Erythroblast (primary cell): Measurements from ENCODE around the gene SCLT1.

Experiments used
- DNase-seq, 2 experiments: peaks; one replicate each; lab custom pipeline; 2025; lab: John Stamatoyannopoulos, UW
- GATA1 ChIP-seq: IDR thresholded peaks from 2 replicates; pipeline ENCODE4 v1.6.1; 2011; ENCODE audit warnings: low read depth, mild to moderate bottlenecking, control low read depth, low read length, moderate library complexity
- POLR2A ChIP-seq: IDR thresholded peaks from 2 replicates; pipeline ENCODE4 v1.6.1; 2011; ENCODE audit warnings: mild to moderate bottlenecking, low read length

Gene SCLT1

DNA sequence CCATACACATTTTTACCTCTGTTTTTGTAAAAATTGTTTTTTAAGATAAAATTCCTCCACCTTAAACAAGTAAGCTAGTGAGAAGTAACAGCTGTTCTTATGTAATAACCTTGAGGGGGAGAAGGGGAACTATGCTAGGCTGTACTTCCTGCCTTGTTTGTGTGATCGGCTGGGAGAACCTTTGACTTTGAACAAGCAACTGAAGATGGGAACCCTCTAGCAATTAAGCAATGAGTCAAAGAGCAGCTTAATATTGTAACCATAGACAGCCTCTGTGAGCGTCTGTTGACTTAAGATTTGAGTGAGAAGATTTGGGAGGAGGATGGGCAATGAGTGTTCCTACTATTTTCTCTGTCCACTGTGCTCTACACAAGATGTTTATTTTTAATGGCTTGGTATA, 135.1 kb downstream of the SCLT1 start:
- DNase-seq, result no peak
- TF ChIP-seq GATA1 (no peak), POLR2A (no peak)

DNA sequence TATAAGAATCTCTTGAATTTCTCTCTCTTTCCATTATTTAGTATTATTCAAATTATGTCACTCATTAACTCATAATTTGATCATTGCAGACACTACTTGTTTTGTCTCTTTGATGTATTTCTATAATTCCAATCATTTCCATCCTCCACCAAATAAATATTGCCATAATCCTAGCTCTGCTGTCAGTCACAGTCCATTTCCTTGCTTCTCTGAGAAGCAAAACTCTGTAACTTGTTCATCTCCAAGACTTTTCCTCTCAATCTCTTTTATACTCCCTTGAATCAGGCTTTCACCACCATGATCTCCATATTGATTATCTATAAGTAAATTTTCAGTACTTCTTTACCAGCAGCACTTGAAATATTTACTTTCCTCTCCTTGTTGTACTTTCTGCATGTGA, 135.9 kb downstream of the SCLT1 start:
- DNase-seq, result no peak
- no peak for TF ChIP-seq GATA1
- no peak for TF ChIP-seq POLR2A

DNA sequence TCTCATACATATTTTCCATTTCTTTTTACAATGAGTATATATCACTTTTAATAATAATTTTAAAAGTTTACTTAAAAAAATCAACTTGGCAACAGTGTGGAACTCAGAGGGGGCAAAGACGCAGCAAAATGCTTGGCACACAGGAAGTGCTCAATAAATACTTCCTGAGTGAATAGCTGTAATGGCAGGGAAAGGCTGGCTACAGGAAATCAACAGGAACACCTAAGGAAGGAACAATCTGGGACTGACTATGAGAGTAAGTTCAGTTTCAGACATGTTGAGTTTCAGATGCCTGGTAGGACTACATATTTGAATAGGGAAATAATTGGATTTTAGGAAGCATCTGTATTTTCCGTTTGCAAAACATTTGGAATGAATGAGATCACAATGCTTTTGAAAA, 137.6 kb downstream of the SCLT1 start:
- TF ChIP-seq GATA1 (no peak), POLR2A (no peak)
- no peak for DNase-seq

DNA sequence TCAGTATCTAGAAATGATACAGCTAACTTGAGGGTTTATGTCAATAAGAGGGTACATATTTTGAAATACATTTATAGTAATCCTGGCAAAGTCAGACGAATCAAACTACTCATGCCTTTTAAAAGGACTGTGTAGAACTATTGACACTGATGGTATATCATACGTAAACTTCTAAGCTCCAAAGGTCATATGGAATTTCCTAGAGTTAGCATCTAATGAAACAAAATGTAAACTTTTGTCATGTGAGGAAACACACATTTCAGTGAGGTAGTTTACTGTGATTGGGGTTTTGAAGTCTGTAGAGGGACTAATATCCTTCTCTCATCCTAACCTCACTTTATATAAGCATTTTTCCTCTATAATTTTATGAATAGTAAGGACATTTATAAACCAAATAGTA, 138.4 kb downstream of the SCLT1 start:
- DNase-seq, result no peak
- TF ChIP-seq GATA1, result no peak
- no peak for TF ChIP-seq POLR2A

DNA sequence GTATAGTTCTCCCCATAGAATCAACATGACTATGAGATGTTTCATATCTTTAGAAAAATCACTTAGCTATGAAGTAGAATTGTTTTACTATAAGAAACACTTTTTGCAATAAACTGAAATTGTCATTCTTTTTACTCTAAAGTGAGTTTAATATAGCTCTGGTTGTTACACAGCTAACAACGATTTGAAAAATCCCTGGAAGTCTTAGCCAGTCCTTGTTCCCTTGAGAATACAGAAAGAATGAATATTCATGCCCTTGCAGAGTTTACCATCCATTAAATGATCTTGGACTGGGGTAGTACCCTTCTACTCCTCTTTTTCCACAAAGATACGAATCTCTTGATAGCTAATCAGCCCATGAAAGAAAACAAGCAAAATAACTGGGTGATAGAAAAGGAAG, 142.0 kb downstream of the SCLT1 start:
- TF ChIP-seq GATA1 (no peak), POLR2A (no peak)
- DNase-seq, result no peak

DNA sequence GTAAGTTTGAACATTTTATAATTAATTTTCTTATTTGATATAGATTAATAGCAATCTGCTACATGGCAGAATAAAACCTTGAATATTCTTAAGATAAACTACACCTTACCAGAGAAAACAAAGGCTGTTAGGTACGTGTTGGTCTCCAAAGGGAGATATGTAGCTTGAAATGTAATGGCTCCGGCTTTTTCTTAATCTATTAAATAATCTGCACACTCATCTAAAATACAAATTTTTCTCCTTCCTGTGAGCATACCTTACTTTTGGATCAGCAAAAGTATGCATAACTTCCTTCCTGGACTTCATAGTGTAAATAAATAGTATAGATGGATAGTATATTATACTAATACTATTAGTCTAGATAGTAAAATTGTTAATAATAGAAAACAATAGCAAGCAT, 142.5 kb downstream of the SCLT1 start:
- TF ChIP-seq POLR2A (no peak), GATA1 (no peak)

DNA sequence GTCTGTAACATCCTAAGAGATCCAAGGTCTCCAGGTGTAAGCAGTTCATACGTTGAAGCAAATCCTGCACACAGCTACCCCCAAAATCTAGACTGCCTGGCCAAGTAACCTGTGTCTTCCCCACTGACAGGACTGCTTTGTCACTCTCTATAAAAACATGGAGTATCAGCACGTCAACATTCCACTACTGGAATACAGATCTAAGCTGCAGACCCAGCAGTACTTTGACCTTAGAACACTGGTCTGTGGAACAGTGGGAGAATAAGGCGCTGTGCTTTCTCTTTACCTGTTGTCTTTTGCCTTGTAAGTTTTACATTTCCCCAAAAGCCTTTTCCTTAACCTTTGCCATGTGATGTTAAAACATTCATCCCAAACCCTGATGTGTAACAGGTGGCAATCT, 146.4 kb downstream of the SCLT1 start:
- no peak for DNase-seq

More for the DNA sequence above, 142.5 kb downstream of the SCLT1 start:
- DNase-seq, result no peak

DNA sequence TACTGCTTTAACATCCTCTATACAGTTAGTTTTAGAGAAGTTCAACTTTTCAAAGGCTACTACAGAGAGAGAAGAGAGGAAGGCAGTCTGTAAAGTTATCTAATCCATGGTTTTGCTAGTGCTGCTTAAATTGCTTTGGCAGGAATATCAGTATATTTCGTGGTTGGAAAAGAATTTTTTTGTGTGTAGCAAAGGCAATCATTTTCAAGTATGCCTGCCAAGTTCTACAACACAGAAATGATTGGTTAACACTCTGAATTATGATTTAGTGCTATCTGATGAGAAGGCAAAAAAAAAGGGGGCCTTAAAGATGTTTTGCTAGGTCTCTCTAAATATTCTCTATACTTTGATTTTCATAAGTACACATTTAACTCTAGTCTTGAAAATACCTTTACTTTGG, 150.7 kb downstream of the SCLT1 start:
- TF ChIP-seq POLR2A (peak; percentile 9), GATA1 (no peak)
- DNase-seq, result no peak

More for the DNA sequence above, 146.4 kb downstream of the SCLT1 start:
- TF ChIP-seq GATA1, result no peak
- TF ChIP-seq POLR2A, result no peak

DNA sequence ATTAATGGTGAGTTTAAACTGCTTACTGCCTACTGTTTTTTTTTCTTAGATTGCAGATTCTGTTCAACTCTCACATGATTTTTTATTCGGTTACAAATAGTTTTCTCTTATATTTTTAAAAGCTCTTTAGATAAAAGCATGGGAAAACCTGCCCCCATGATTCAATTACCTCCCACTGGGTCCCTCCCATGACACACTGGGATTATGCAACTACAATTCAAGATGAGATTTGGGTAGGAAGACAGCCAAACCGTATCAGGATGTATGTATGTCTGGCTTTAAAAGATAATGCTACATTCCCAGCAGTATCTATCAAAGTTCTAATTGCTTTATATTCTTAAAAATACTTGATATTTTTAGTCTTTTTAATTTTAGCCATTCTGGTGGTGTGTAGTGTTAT, 152.4 kb downstream of the SCLT1 start:
- no peak for TF ChIP-seq POLR2A
- TF ChIP-seq GATA1, result no peak
- peak in 1 of 2 experiments; percentile 18 for DNase-seq

DNA sequence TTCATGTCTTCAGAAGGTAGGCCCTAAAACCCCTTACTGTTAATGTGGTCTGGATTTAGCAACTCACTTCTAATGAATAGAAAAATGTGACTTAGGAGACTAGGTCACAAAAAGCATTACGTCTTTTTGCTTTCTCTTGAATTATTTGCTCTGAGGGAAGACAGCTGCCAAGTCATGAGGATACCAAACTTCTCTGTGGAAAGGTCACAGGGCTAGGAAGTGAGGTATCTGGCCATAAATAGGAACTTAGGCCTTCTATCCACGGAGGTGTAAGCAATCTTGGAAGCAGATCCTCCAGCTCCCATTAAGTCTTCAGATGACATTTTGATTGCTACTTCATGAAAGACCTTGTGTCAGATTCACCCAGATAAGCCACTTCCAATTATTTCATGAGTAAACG, 163.3 kb downstream of the SCLT1 start:
- TF ChIP-seq GATA1 (no peak), POLR2A (no peak)
- DNase-seq, result no peak

DNA sequence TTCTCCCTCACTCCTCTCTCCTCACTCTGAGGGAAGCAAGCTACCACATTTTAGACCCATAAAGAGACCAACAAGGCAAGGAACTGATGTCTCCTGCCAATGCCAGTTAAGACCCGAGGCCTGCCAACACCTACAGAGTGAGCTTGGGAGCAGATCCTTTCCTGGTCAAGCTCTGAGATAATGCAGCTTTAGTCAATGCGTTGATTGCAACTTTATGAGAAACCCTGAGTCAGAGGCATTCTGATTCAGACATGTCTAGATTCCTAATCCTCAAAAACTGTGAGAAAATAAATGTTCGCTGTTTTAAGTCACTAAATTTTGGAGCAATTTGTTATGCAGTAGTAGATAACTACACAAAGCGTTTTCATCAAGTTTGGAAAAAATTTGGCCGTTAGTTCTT, 168.4 kb downstream of the SCLT1 start:
- TF ChIP-seq GATA1, result no peak
- TF ChIP-seq POLR2A, result no peak

DNA sequence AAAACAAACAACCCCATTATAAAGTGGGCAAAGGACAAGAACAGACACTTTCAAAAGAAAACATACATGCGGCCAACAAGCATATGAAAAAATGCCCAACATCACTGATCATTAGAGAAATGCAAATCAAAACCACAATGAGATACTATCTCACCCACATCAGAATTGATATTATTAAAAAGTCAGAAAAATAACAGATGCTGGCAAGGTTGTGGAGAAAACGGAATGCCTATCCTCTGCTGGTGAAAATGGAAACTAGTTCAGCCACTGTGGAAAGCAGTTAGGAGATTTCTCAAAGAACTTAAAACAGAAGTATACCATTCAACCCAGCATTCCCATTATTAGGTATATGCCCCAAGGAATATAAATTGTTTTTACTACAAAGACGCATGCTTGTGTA, 171.4 kb downstream of the SCLT1 start:
- no peak for DNase-seq
- TF ChIP-seq GATA1, result no peak

More for the DNA sequence above, 168.4 kb downstream of the SCLT1 start:
- DNase-seq, result no peak

DNA sequence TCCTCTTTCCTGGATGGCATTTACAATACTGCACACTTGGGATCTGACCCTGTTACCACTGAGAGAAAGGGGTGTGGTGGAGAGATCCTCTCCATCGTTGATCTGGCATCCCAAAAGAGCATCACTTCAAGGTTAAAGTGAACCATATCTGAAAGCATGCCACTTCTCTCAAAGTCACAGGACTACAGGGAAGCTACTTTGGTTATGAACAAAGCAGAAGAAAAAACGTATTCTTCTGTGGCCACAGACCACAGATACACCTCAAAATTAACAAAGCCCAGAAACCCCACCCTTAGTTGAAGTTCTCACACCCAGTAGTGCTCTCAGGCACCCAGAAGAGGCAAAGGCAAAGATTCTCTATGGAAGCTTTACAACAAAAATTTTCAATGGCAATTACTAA, 175.6 kb downstream of the SCLT1 start:
- DNase-seq, result no peak
- no peak for TF ChIP-seq GATA1
- no peak for TF ChIP-seq POLR2A

DNA sequence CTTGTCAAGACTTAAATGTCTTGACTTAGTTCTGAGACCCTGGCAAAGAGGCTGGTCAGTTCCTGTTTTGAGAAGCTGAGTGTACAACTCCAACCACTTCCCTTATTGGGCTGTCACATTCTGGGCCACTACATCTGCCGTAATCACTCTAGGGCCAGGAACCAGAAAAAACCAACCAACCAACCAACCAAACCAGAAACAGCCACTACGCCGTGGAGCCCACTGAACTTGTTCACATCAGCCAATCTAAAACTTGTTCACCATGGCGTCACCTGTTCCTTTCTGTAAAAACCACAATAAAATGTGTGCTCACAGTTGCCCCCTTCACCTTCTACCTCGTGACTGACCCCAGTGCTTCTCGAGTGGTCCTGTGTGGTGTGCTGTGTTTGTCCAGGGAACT, 176.5 kb downstream of the SCLT1 start:
- no peak for DNase-seq
- no peak for TF ChIP-seq GATA1
- no peak for TF ChIP-seq POLR2A

DNA sequence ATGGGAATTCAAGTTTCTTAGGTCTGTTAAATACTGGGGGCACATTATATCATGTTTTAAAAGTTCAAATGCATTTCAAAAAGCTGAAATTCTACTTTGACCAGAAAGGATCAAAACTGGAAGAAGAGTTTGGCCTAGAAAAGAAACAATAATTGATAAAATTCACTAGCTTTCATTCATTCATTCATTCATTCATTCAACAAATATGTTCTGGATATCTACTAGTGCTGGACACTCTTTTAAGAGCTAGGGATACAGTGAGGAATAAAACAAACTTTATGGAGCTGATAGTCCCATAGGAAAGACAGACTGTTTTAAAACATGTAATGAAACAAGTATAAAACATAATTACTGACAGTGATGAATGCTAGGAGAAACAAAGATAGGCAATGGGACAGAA, 177.8 kb downstream of the SCLT1 start:
- TF ChIP-seq POLR2A (no peak), GATA1 (no peak)
- no peak for DNase-seq

DNA sequence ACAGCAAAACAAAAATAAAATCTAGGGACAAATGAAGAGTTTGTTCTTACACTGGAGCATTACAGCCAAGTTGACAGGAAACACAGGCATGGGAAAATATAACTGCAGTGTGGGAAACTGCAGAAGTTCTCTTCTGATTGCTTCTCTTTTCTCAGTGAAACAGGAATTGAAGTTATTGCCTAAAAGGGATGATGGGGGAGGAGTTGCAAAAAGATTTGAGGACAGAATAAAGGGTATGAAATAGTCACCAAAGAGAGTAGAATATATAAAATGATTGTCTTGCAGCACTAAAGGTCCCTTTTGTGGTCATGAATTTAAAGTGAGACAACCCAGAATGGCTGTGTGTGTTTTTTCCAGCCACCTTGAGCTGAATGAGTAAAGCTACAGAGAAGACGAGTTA, 180.1 kb downstream of the SCLT1 start:
- no peak for DNase-seq
- TF ChIP-seq GATA1 (no peak), POLR2A (no peak)
